EL (cell line): ENCODE measurements around the gene NAALADL2.
"Not testable (repeated sequence)": the region's sequence is repeated elsewhere in the genome, so short reads cannot be mapped to it uniquely, and the experiment has no call there.

Experiments used
- DNase-seq: peaks from one replicate; pipeline ENCODE4 v3.0.0-alpha.2; 2016

Gene NAALADL2

GRCh38 chr3:175391601-175392000 lies 532.5 kb downstream of the NAALADL2 start:
- no peak for DNase-seq

- peak; percentile 31 for DNase-seq
These were observed 533.5 kb downstream of the NAALADL2 start for GRCh38 chr3:175392653-175393052.

- no peak for DNase-seq
These were observed 538.2 kb downstream of the NAALADL2 start for GRCh38 chr3:175397372-175397771.

DNA sequence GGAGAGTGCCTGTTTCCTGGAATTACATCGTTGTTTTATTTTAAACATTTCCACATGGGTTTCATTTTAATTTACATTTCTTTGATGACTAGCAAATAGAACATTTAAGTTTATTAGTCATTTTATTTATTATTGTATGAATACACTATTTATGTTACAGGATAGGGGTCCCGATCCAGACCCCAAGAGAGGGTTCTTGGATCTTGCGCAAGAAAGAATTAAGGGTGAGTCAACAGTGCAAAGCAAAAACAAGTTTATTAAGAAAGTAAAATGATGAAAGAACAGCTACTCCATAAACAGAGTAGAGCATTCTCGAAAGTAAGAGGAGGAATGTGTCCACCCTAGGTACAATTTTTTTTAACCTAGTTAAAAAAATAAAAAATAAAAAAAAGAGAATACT lies 539.5 kb downstream of the NAALADL2 start:
- DNase-seq = peak; percentile 46

DNA sequence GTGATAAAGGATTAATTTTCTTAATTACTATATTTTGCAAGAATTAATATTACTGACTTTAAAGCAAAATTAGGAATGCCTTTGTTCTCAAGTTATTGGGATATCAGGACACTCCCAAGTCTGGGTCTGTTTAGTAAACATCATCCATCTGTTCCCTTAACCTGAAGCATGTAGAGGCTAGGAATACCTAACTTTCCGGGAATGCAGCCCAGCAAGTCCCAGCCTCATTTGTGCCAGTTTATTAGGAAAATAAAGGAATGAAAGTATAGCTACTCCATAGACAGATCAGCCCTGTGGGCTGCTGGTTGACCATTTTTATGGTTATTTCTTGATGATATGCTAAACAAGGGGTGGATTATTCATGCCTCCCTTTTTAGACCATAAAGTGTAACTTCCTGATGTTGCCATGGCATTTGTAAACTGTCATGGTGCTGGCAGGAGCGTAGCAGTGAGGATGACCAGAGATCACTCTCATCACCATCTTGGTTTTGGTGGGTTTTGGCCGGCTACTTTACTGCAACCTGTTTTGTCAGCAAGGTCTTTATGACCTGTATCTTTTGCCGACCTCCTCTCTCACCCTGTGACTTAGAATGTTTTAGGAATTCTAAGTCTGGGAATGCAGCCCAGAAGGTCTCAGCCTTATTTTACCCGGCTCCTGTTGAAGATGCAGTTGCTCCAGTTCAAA lies 540.2 kb downstream of the NAALADL2 start:
- DNase-seq = no peak

DNA sequence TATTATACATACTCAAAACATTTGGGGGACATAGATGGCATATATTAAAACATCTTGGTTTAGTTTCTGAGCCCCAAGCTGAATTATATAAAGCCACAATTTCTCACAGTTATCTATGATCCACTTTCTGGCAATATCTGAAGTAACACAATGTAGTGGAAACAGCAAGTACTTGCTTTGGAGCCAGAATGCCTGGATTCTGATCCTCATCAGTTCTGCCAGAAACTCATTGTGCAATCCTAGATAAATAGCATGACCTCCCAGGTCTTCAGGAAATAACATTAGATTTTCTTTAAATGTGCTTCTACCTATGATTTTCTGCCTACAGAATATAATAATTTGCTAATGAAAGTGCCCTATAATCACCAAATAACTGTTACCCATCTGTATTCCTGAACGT lies 544.9 kb downstream of the NAALADL2 start:
- no peak for DNase-seq

GRCh38 chr3:175404621-175405020 lies 545.5 kb downstream of the NAALADL2 start:
- DNase-seq = no peak

DNA sequence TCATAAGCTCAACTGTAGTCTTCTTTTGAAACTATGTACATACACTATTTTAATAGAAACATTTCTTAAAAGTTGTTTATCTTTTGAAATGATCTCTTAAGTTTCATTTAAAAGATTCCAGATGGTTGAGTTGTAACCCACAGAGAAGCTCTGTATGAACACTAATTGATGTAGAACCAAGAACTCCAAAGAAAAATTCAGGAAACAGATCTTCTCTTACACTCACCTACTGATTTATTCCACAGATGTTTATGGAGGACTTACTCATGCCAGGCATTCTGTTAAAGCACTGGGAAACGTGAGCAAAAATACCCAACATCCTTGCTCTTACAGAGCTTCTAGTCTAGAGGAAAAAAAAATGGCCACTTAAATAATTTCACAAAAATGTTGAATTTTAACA lies 551.1 kb downstream of the NAALADL2 start:
- DNase-seq = peak; percentile 69

DNA sequence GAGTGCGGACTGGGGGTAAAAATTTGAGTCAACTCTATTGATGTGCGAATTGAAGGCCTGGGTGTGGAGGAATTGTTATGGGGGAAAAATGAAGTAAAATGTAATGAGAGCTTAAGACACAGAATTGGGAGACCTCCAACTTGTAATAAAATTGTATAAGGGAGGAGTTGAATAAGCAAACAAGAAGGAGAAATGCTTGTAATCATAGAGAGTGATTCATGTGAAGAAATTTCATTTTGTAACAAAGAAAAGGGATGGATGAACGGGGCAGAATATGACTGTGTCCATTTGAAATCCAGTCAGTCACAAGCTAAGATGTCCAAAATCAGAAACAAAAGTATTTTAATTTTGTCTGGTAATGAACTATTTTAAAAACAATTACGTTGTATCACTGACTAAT lies 552.3 kb downstream of the NAALADL2 start:
- peak; percentile 37 for DNase-seq

- DNase-seq = no peak
These were observed 552.8 kb downstream of the NAALADL2 start for GRCh38 chr3:175411946-175412345.

DNA sequence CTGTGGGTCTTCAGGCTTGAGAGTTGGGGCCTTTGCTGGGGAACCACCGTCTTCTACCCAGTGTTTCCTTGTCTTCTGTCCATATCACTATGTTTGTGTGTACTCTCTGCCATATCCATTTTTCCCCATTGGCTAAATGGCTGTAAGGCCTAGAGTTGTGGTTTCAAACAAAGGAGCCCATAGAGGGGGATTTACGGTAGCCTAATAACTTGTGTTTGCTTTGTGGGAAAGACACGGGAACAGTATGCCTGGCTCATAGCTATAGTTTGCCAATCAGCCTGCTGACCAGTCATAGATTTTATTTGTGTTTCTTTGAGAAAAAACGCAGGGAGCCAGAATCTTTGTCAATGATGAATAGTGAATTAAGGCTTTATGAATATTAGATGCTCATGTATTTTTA lies 554.8 kb downstream of the NAALADL2 start:
- no peak for DNase-seq

DNA sequence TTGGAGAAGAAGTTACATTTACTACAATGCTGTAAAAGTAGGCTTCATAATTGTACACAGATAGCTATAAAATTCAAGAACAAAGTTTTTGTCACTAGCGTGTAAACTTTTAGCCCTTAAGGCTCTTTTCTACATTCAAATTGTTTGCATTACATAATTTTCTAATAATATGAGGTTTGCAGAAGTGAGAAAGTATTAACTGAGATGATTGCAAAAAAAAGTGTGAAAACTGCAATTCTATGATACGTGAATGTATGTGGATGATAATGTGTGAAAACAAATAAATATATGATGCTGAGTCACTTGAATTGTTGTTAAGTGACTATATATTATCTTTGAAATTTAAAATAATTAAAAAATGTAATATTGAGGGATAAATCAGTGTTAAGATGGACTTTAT lies 557.5 kb downstream of the NAALADL2 start:
- no peak for DNase-seq

- no peak for DNase-seq
These were observed 558.3 kb downstream of the NAALADL2 start for GRCh38 chr3:175417426-175417825.

GRCh38 chr3:175421902-175422301 lies 562.8 kb downstream of the NAALADL2 start:
- peak; percentile 28 for DNase-seq

DNA sequence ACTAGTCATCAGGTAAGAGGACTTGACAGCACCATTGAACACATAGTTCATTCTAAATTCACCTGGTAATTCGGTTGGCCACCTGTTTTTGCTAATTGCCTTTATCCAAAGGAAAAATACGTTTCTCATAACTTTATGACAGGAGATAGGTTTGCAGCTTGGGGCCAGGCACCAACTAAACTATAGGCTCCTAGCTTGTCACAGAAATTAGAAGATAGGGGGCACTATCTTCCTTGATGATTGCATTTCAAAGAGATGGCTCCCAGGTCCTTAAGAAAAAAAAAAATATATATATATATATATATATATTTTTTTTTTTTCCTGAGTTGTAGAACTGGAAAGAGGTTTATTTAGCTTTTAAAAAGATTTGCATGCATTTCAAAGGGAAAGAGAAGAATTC lies 563.6 kb downstream of the NAALADL2 start:
- DNase-seq = no peak

DNA sequence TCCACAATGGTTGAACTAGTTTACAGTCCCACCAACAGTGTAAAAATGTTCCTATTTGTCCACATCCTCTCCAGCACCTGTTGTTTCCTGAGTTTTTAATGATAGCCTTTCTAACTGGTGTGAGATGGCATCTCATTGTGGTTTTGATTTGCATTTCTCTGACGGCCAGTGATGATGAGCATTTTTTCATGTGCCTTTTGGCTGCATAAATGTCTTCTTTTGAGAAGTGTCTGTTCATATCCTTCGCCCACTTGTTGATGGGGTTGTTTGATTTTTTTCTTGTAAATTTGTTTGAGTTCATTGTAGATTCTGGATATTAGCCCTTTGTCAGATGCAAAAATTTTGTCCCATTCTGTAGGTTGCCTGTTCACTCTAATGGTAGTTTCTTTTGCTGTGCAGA lies 564.7 kb downstream of the NAALADL2 start:
- DNase-seq = not testable (repeated sequence)

DNA sequence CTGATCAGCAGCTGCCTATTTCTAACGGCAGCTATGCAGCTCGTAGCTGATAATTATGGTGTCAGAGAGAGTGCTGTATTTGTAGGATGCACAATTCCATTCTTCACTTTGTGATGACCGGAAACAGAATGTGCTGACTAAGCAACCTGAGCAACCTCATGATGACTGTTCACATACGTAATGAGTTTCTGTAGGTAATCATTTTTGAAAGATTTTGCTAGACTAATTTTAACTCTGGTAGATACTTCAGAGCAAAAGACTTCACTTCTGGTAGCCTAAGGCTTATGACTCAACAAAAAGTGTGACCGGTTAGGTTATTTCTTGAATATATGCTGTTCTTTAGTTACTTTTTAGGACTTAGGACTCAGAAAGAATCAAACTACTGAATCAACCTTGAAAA lies 567.7 kb downstream of the NAALADL2 start:
- DNase-seq = peak; percentile 26

- no peak for DNase-seq
These were observed 569.3 kb downstream of the NAALADL2 start for GRCh38 chr3:175428466-175428865.

GRCh38 chr3:175430983-175431773 lies 572.0 kb downstream of the NAALADL2 start:
- peak; percentile 47 for DNase-seq

GRCh38 chr3:175432376-175433025 lies 573.4 kb downstream of the NAALADL2 start:
- DNase-seq = peak; percentile 65

DNA sequence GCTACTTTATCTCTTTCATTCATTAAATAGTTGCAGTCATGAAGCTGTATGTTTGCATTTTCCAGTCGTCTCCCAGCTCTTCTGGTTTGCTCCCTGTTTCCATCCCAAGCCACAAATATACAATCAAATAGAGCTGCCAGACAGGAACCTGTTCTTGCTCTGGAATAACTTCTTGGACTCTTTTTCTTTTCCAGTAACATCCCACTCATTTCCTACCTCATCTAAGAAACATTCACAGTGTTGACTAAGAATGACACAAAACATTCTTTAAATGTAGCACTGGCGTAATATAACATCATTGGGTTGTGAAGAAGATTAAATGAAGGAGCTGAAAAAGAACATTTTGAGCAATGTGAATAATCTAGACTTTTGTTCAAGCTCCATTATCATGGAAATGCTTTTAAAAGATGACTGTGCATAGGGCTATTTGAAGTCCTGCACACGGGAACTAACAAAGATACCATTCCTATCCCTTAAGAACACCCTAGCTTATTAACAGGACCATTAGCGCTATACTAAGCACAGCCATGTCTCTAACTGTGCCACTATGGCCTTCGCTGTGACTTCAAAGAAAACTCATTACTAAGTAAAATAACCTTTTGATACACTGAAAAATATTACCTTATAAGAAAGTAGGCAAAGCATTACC lies 574.0 kb downstream of the NAALADL2 start:
- DNase-seq = peak; percentile 65

- DNase-seq = no peak
These were observed 575.4 kb downstream of the NAALADL2 start for GRCh38 chr3:175434561-175434960.

DNA sequence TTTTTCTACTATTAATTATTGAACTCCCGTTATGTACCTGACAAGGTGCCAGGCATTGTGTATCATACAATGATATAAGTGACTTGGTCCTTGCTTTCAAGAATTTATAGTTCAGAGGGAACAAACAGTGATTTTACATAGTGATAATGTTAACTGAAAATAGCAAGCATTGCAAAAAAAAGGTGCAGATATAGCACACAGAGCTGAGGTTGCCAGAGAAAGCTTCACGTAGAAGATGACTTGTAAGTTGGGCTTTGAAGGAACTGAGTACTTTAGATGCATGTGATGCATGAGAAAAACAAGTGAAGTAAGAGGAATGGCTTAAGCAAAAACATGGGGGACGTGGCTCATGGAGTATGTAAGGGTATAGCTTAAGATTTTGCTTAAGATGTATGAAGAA lies 584.5 kb downstream of the NAALADL2 start:
- no peak for DNase-seq
